C4-2B (cell line): Measurements from ENCODE around the gene CEACAM6.

Experiments used
- H3K27ac ChIP-seq: fragments of 450-650 bp; 2 replicates; pipeline ENCODE4 v1.5.1; 2017
- CTCF ChIP-seq: fragments of 450-650 bp; conservative IDR thresholded peaks from 2 replicates; pipeline ENCODE4 v1.5.1; 2017; ENCODE audit warnings: mild to moderate bottlenecking
- ZFX ChIP-seq: fragments of 450-650 bp; IDR thresholded peaks from 2 replicates; pipeline ENCODE4 v1.6.1; 2017

CEACAM6 gene

GRCh38 chr19:41811981-41812380 is 56.7 kb downstream of the CEACAM6 start:
- no peak overlapping the region for H3K27ac ChIP-seq
- TF ChIP-seq CTCF (no peak), ZFX (no peak)

- TF ChIP-seq ZFX (no peak), CTCF (no peak)
- H3K27ac ChIP-seq: no peak overlapping the region
These were observed 58.6 kb downstream of the CEACAM6 start for GRCh38 chr19:41813911-41814310.

GRCh38 chr19:41815301-41815700 is 60.0 kb downstream of the CEACAM6 start:
- H3K27ac ChIP-seq: no peak overlapping the region
- TF ChIP-seq ZFX: no peak
- TF ChIP-seq CTCF: no peak

- H3K27ac ChIP-seq: no peak overlapping the region
- TF ChIP-seq ZFX: no peak
- no peak for TF ChIP-seq CTCF
These were observed 61.4 kb downstream of the CEACAM6 start for GRCh38 chr19:41816761-41817160.

GRCh38 chr19:41821003-41821735 is 65.8 kb downstream of the CEACAM6 start:
- TF ChIP-seq ZFX: no peak
- TF ChIP-seq CTCF: peak; percentile 63
- H3K27ac ChIP-seq: no peak overlapping the region
